H1 (cell line): Measurements from ENCODE around the gene TWIST1. TPM values are rescaled to one million over a fixed set of nuclear protein-coding genes. Genes with fewer than 3 reads are reported as not detected.
A peak's percentile ranks its signal among the peaks of the same experiment; 100 is the strongest.

ENCODE experiments used
- CHD7 ChIP-seq: fragments of 300-600 bp; sonication (generic); IDR thresholded peaks from 2 replicates; pipeline ENCODE4 v1.7.1; 2012; ENCODE audit warnings: low read length, moderate library complexity, mild to moderate bottlenecking, inconsistent platforms; ENCODE audit not compliant: insufficient replicate concordance
- CTCF ChIP-seq, 3 experiments: IDR thresholded peaks; 1 replicate in 2 of 3; 2 replicates in 1 of 3; pipeline versions ENCODE4 v1.5.1 to v1.6.1; 2011; ENCODE audit warnings: low read length in 3 of 3, mild to moderate bottlenecking in 3 of 3, inconsistent platforms in 2 of 3, low read depth in 1 of 3, moderate library complexity in 1 of 3; ENCODE audit not compliant: insufficient read depth in 1 of 3; ENCODE audit errors: control extremely low read depth in 1 of 3
- polyA plus RNA-seq, 7 experiments: library from polyadenylated mRNA; depleted of rRNA in 3 of 7; stranded (reverse) in 5 of 7; unstranded in 2 of 7; fragments of >200 nt in 5 of 7; fragments of 200-250 nt in 2 of 7; gene quantifications; 1 replicate in 5 of 7; 2 replicates in 1 of 7; 4 replicates in 1 of 7; pipeline versions ENCODE4 v1.2.1 to v1.2.3, GENCODE V29; 2011 to 2013; ENCODE audit warnings: missing spikeins in 2 of 7, mixed read lengths in 2 of 7
- total RNA-seq: library from RNA; stranded (reverse); fragmentation: NEBNext Ultra II Directional; extraction: Animal tissue kit (Norgen Biotek cat#: 25700); gene quantifications from 2 replicates; pipeline ENCODE4 v1.2.1, GENCODE V29; 2021

Gene TWIST1
- total and polyA plus RNA-seq, 2 of the 8 experiments (the other 6 are each of a cell fraction or from before 2014, with no cell fraction given), result 0.29 to 0.52 TPM

DNA sequence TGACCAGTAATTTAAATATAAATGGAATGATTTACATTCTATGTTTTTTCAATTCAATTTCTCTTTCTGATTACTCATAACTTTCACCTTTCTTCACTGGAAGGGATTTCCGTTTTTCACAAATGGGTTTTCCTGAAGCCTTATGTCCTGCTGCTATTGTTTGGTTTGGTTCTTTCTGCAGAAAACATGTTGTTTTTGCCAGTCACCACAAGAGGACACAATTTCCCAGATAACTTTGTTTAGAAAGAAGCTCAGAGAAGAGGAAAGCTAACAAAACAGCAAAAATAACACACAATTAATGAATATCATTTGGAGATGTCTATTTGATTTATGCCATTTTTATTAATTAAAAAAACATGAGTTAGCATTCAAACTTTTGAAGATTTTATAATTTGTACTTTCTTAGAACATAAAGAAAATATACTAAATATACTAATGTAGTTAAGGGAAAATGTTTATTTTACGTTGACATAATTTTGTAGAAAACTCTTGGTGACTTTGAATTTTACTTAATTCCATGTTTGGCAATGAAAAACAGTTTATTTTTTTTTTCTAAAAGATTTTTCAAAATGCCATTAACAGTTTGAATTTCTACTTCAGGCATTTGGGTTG is 4.6 kb upstream of the TWIST1 start (continued):
- TF ChIP-seq CHD7 (peak; percentile 16), CTCF (IDR thresholded peaks at IDR 0.05; ENCODE audit: control extremely low read depth in 1 of 3, insufficient read depth in 1 of 3, low read depth in 1 of 3, low read length in 3 of 3) (peak in 2 of 3 experiments; percentile 63 to 78; a peak in 3 of 4 replicates)
